Esophagus muscularis mucosa (tissue), 4 donors: ENCODE results near the gene PRKCE. TPM values are rescaled to one million over a fixed set of nuclear protein-coding genes. Genes with fewer than 3 reads are reported as not detected.

Experiments used
- DNase-seq: peaks from one replicate; pipeline ENCODE4 v3.0.0-alpha.2; 2017; ENCODE audit errors: extremely low spot score
- H3K27ac ChIP-seq, 4 donors: fragments of 200-600 bp; sonication (generic); replicated peaks in 1 of 4; 1 replicate in 3 of 4; 2 replicates in 1 of 4; pipeline ENCODE4 v1.5.1; 2016 to 2019; ENCODE audit warnings: mild to moderate bottlenecking in 1 of 4
- H3K27me3 ChIP-seq, 4 donors: fragments of 200-600 bp; sonication (generic); one replicate each; pipeline versions ENCODE4 v1.5.1 to v1.6.0; 2016 to 2019
- H3K36me3 ChIP-seq, 4 donors: fragments of 200-600 bp; sonication (generic); one replicate each; pipeline ENCODE4 v1.5.1; 2016 to 2019
- H3K4me1 ChIP-seq, 4 donors: fragments of 200-600 bp; sonication (generic); one replicate each; pipeline ENCODE4 v1.5.1; 2016 to 2019
- H3K4me3 ChIP-seq, 4 donors: fragments of 200-600 bp; sonication (generic); 1 replicate in 2 of 4; 2 replicates in 2 of 4; pipeline ENCODE4 v1.5.1; 2016 to 2019; ENCODE audit warnings: mild to moderate bottlenecking in 4 of 4, moderate library complexity in 1 of 4
- H3K9me3 ChIP-seq, 4 donors: fragments of 200-600 bp; sonication (generic); 1 replicate in 3 of 4; 2 replicates in 1 of 4; pipeline ENCODE4 v1.5.1; 2016 to 2019
- CTCF ChIP-seq, 3 experiments: fragments of 200-600 bp in 2 of 3; fragments of 450-650 bp in 1 of 3; sonication (generic) in 2 of 3; IDR thresholded peaks; one replicate each; pipeline ENCODE4 v1.5.1; 2017 to 2019; ENCODE audit warnings: antibody characterized with exemption in 3 of 3, mild to moderate bottlenecking in 2 of 3, moderate library complexity in 1 of 3
- EP300 ChIP-seq: sonication (generic); formaldehyde crosslinking; IDR thresholded peaks from one replicate; pipeline ENCODE4 v1.6.1; 2017; ENCODE audit warnings: antibody characterized with exemption
- POLR2A ChIP-seq: fragments of 450-650 bp; IDR thresholded peaks from one replicate; pipeline ENCODE4 v1.6.1; 2017; ENCODE audit warnings: antibody characterized with exemption, moderate library complexity, mild to moderate bottlenecking, low read depth
- POLR2AphosphoS5 ChIP-seq, 2 donors: sonication (generic); formaldehyde crosslinking; IDR thresholded peaks; one replicate each; pipeline ENCODE4 v1.6.1; 2017; ENCODE audit warnings: antibody characterized with exemption in 2 of 2
- WGBS: methylation state at CpG from one replicate; pipeline ENCODE4 v1.1.5; 2018; 5-methylcytosine and 5-hydroxymethylcytosine counted together
- intact Hi-C: fragments of 100-400 bp; cut with DNase I; formaldehyde crosslinking; loops from one replicate; pipeline ENCODE4 v1.15.1; 2023
- total RNA-seq, 4 donors: library from RNA; depleted of rRNA; stranded (reverse); fragments of >200 nt; gene quantifications; one replicate each; pipeline versions ENCODE4 v1.1.0 to v1.2.1, GENCODE V29; 2016

Gene PRKCE
- total RNA-seq, 4 donors from 2014 or later, result 11.6 to 21.1 (median 13.0) TPM

- Histone ChIP-seq H3K27me3 (no peaks in the 10 kb centered on the region), H3K36me3 (peaks cover 9 to 35% (median 20%) of the 10 kb centered on the region in 4 donors), H3K4me1 (peaks cover 5 to 13% (median 7%) of the 10 kb centered on the region in 4 donors), H3K4me3 (no peak overlapping the region), H3K9me3 (no peaks in the 10 kb centered on the region), H3K27ac (peak overlapping the region in 2 of 4 donors; percentile 15 to 23)
- peak; percentile 10 to 30 for TF ChIP-seq POLR2AphosphoS5 (IDR thresholded peaks at IDR 0.05)
- TF ChIP-seq CTCF (IDR thresholded peaks at IDR 0.05), result peak in 1 of 3 experiments; percentile 23
- TF ChIP-seq POLR2A, result no peak
- no peak for TF ChIP-seq EP300
- WGBS, result 54% methylated on average over 3 of the region's 3 CpGs
- intact Hi-C loops, result no loop called here
- no peak for DNase-seq
Observed at GRCh38 chr2:46091004-46091403, 439.5 kb downstream of the PRKCE start.

GRCh38 chr2:46091961-46092667 lies 440.6 kb downstream of the PRKCE start:
- TF ChIP-seq EP300, result no peak
- TF ChIP-seq CTCF (IDR thresholded peaks at IDR 0.05), result no peak
- TF ChIP-seq POLR2A, result no peak
- no peak for TF ChIP-seq POLR2AphosphoS5 (IDR thresholded peaks at IDR 0.05)
- Histone ChIP-seq H3K27me3 (no peaks in the 10 kb centered on the region), H3K4me1 (peaks cover 0 to 10% (median 2%) of the 10 kb centered on the region in 4 donors), H3K36me3 (peaks cover 9 to 25% (median 19%) of the 10 kb centered on the region in 4 donors), H3K9me3 (no peaks in the 10 kb centered on the region), H3K4me3 (no peak overlapping the region), H3K27ac (no peak overlapping the region)
- intact Hi-C loops, result no loop called here
- WGBS, result 86% methylated on average over 6 of the region's 6 CpGs
- no peak for DNase-seq

GRCh38 chr2:46094689-46095088 lies 443.2 kb downstream of the PRKCE start:
- Histone ChIP-seq H3K36me3 (no peaks in the 10 kb centered on the region), H3K9me3 (no peaks in the 10 kb centered on the region), H3K27me3 (no peaks in the 10 kb centered on the region), H3K27ac (no peak overlapping the region), H3K4me1 (peaks cover 6 to 31% (median 22%) of the 10 kb centered on the region in 4 donors), H3K4me3 (no peak overlapping the region)
- intact Hi-C loops, result loop anchor here (5.0 kb wide), 1 partner anchor 68 kb away; no protein-coding TSS in a partner anchor
- TF ChIP-seq EP300, result no peak
- no peak for TF ChIP-seq CTCF (IDR thresholded peaks at IDR 0.05)
- TF ChIP-seq POLR2A, result no peak
- TF ChIP-seq POLR2AphosphoS5 (IDR thresholded peaks at IDR 0.05), result no peak
- no peak for DNase-seq
- 98% methylated on average over 3 of the region's 3 CpGs for WGBS

- intact Hi-C loops, result loop anchor here (5.0 kb wide), 1 partner anchor 66 kb away; no protein-coding TSS in a partner anchor
- TF ChIP-seq EP300, result no peak
- TF ChIP-seq CTCF (IDR thresholded peaks at IDR 0.05), result no peak
- TF ChIP-seq POLR2A, result no peak
- no peak for TF ChIP-seq POLR2AphosphoS5 (IDR thresholded peaks at IDR 0.05)
- 97% methylated on average over 1 of the region's 1 CpG for WGBS
Observed at GRCh38 chr2:46095830-46096229, 444.4 kb downstream of the PRKCE start.

More at GRCh38 chr2:46095830-46096229, 444.4 kb downstream of the PRKCE start:
- H3K9me3 ChIP-seq, result no peaks in the 10 kb centered on the region
- H3K4me3 ChIP-seq, result no peak overlapping the region
- no peaks in the 10 kb centered on the region for H3K36me3 ChIP-seq
- no peak overlapping the region for H3K27ac ChIP-seq
- H3K27me3 ChIP-seq, result no peaks in the 10 kb centered on the region
- no peak for DNase-seq
- H3K4me1 ChIP-seq, result peaks cover 6 to 31% (median 22%) of the 10 kb centered on the region in 4 donors
